Right lobe of liver (tissue), 6 donors: Measurements from ENCODE around the gene DENND4A. TPM values are rescaled to one million over a fixed set of nuclear protein-coding genes. Genes with fewer than 3 reads are reported as not detected.

Experiments used
- ATAC-seq, 4 donors: fragments of 200-7000 bp; cut with Tn5 transposase; one replicate each; pipeline ENCODE4 v1.9.1; 2020; ENCODE audit warnings: mild to moderate bottlenecking in 4 of 4, moderate library complexity in 4 of 4
- DNase-seq, 3 donors: peaks; one replicate each; pipeline ENCODE4 v3.0.0-alpha.2; 2020
- H3K27ac ChIP-seq, 3 donors: fragments of 200-600 bp; one replicate each; pipeline ENCODE4 v1.8.0; 2022
- H3K27me3 ChIP-seq, 2 donors: fragments of 200-600 bp; one replicate each; pipeline ENCODE4 v1.8.0; 2022
- H3K36me3 ChIP-seq, 4 donors: fragments of 200-600 bp; sonication (generic) in 1 of 4; one replicate each; pipeline versions ENCODE4 v1.5.1 to v1.8.0; 2017 to 2022; ENCODE audit warnings: control low read depth in 1 of 4
- H3K4me1 ChIP-seq, 4 donors: fragments of 200-600 bp; sonication (generic) in 1 of 4; one replicate each; pipeline versions ENCODE4 v1.5.1 to v1.8.0; 2017 to 2022; ENCODE audit warnings: control low read depth in 1 of 4
- H3K4me3 ChIP-seq, 3 donors: fragments of 200-600 bp; one replicate each; pipeline ENCODE4 v1.8.0; 2022
- H3K9me3 ChIP-seq, 4 donors: fragments of 200-600 bp; sonication (generic) in 1 of 4; one replicate each; pipeline versions ENCODE4 v1.5.1 to v1.8.0; 2017 to 2022; ENCODE audit warnings: control low read depth in 1 of 4
- CTCF ChIP-seq, 4 donors: fragments of 200-600 bp in 3 of 4; fragments of 450-650 bp in 1 of 4; IDR thresholded peaks; one replicate each; pipeline versions ENCODE4 v1.5.1 to v1.8.0; 2016 to 2022; ENCODE audit warnings: antibody characterized with exemption in 4 of 4, mild to moderate bottlenecking in 2 of 4
- POLR2A ChIP-seq: fragments of 450-650 bp; IDR thresholded peaks from one replicate; pipeline ENCODE4 v1.6.1; 2017; ENCODE audit warnings: antibody characterized with exemption, mild to moderate bottlenecking
- WGBS: methylation state at CpG from one replicate; pipeline ENCODE4 v1.1.6; 2018; ENCODE audit warnings: low coverage, low lambda C conversion rate; ENCODE audit not compliant: insufficient coverage; ENCODE audit errors: missing lambda C conversion rate; 5-methylcytosine and 5-hydroxymethylcytosine counted together
- intact Hi-C, 2 donors: fragments of 100-400 bp; cut with DNase I; formaldehyde crosslinking; loops; one replicate each; pipeline versions ENCODE4 v1.11.2 to v1.14.1; 2022
- total RNA-seq, 6 experiments: library from RNA; depleted of rRNA in 2 of 6; stranded (reverse); fragments of >200 nt in 2 of 6; fragmentation: NEBNext Ultra II Directional in 3 of 6; extraction: Animal tissue kit (Norgen Biotek cat#: 25700) in 3 of 6; gene quantifications; one replicate each; pipeline versions ENCODE4 v1.1.0 to v1.2.4, GENCODE V29; 2016 to 2023
- donor health status: DM: no; HTN: yes; CAD: no.
- donor health status: DM: no; HTN: no; CAD: no.
- donor health status: DM: no; HTN: no; CAD: no.
- donor health status: DM: no; HTN: yes; CAD: no.
- donor health status: DM: no; HTN: yes; CAD: no.

DENND4A gene
- total RNA-seq, 6 experiments from 2014 or later, result 12.7 to 32.4 (median 21.5) TPM

- intact Hi-C loops, result no loop called here
- no peak for DNase-seq
- no peaks in the 10 kb centered on the region for H3K4me1 ChIP-seq
- no peak for ATAC-seq
- H3K27ac ChIP-seq, result no peak overlapping the region
- WGBS, result 83% methylated on average over 1 of the region's 1 CpG
- no peak overlapping the region for H3K4me3 ChIP-seq
- H3K36me3 ChIP-seq, result peaks cover 0 to 28% (median 16%) of the 10 kb centered on the region in 4 donors
- TF ChIP-seq CTCF (IDR thresholded peaks at IDR 0.05), result no peak
- TF ChIP-seq POLR2A, result no peak
- H3K9me3 ChIP-seq, result no peaks in the 10 kb centered on the region
- H3K27me3 ChIP-seq, result no peaks in the 10 kb centered on the region
These were observed 103.6 kb downstream of the DENND4A start for GRCh38 chr15:65688462-65688861.

GRCh38 chr15:65682404-65682911 is 109.6 kb downstream of the DENND4A start:
- intact Hi-C loops, result no loop called here
- Histone ChIP-seq H3K36me3 (no peaks in the 10 kb centered on the region), H3K4me1 (no peaks in the 10 kb centered on the region), H3K27me3 (no peaks in the 10 kb centered on the region), H3K27ac (no peak overlapping the region), H3K9me3 (no peaks in the 10 kb centered on the region), H3K4me3 (no peak overlapping the region)
- 86% methylated on average over 2 of the region's 2 CpGs for WGBS
- DNase-seq (no peak), ATAC-seq (no peak)
- TF ChIP-seq POLR2A (no peak), CTCF (IDR thresholded peaks at IDR 0.05) (no peak)

GRCh38 chr15:65680544-65680943 is 111.5 kb downstream of the DENND4A start:
- no peak for ATAC-seq
- Histone ChIP-seq H3K27ac (no peak overlapping the region), H3K4me1 (no peaks in the 10 kb centered on the region), H3K4me3 (no peak overlapping the region), H3K27me3 (no peaks in the 10 kb centered on the region), H3K36me3 (no peaks in the 10 kb centered on the region), H3K9me3 (no peaks in the 10 kb centered on the region)
- intact Hi-C loops, result no loop called here
- TF ChIP-seq POLR2A (no peak), CTCF (IDR thresholded peaks at IDR 0.05) (no peak)
- WGBS, result 100% methylated on average over 1 of the region's 1 CpG
- DNase-seq, result no peak

GRCh38 chr15:65676123-65676522 is 116.0 kb downstream of the DENND4A start:
- 100% methylated on average over 2 of the region's 2 CpGs for WGBS

More at GRCh38 chr15:65676123-65676522, 116.0 kb downstream of the DENND4A start:
- Histone ChIP-seq H3K4me1 (no peaks in the 10 kb centered on the region), H3K27ac (no peak overlapping the region), H3K9me3 (no peaks in the 10 kb centered on the region), H3K36me3 (peaks cover 3 to 16% (median 5%) of the 10 kb centered on the region in 4 donors), H3K27me3 (no peaks in the 10 kb centered on the region), H3K4me3 (no peak overlapping the region)
- TF ChIP-seq POLR2A (no peak), CTCF (IDR thresholded peaks at IDR 0.05) (no peak)
- no peak for DNase-seq
- ATAC-seq, result no peak
- intact Hi-C loops, result no loop called here
